Cardiac fibroblast (primary cell): Measurements from ENCODE around the gene SLC22A9.

Experiments used
- DNase-seq, 2 donors: peaks; one replicate each; pipeline versions ENCODE4 v3.0.0 to v3.0.0-alpha.2; 2010; ENCODE audit warnings: low read depth in 2 of 2
- H3K4me3 ChIP-seq, 2 donors: replicated peaks in 1 of 2; 1 replicate in 1 of 2; 2 replicates in 1 of 2; pipeline ENCODE4 v1.5.1; 2011; ENCODE audit warnings: low read depth in 2 of 2, low read length in 2 of 2, mild to moderate bottlenecking in 2 of 2, moderate library complexity in 1 of 2
- TF ChIP-seq, protein P1 (sequence below): IDR thresholded peaks from one replicate; pipeline ENCODE4 v1.5.1; 2011; ENCODE audit warnings: low read depth, mild to moderate bottlenecking, low read length, inconsistent platforms

Gene SLC22A9

DNA sequence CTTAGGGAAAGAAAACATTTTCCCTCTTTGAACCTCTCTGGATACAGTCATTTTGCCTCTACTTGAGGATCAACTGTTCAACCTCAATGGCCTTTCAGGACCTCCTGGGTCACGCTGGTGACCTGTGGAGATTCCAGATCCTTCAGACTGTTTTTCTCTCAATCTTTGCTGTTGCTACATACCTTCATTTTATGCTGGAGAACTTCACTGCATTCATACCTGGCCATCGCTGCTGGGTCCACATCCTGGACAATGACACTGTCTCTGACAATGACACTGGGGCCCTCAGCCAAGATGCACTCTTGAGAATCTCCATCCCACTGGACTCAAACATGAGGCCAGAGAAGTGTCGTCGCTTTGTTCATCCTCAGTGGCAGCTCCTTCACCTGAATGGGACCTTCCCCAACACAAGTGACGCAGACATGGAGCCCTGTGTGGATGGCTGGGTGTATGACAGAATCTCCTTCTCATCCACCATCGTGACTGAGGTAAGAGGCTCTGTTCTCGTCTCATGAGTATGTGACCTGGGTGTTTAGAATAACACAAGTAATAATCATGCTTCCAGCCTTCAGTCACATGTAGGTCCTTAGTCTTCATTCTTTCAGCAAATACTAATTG is 495 bp downstream of the SLC22A9 start:
- DNase-seq, result no peak
- TF ChIP-seq, protein P1, sequence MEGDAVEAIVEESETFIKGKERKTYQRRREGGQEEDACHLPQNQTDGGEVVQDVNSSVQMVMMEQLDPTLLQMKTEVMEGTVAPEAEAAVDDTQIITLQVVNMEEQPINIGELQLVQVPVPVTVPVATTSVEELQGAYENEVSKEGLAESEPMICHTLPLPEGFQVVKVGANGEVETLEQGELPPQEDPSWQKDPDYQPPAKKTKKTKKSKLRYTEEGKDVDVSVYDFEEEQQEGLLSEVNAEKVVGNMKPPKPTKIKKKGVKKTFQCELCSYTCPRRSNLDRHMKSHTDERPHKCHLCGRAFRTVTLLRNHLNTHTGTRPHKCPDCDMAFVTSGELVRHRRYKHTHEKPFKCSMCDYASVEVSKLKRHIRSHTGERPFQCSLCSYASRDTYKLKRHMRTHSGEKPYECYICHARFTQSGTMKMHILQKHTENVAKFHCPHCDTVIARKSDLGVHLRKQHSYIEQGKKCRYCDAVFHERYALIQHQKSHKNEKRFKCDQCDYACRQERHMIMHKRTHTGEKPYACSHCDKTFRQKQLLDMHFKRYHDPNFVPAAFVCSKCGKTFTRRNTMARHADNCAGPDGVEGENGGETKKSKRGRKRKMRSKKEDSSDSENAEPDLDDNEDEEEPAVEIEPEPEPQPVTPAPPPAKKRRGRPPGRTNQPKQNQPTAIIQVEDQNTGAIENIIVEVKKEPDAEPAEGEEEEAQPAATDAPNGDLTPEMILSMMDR, result no peak
- no peak overlapping the region for H3K4me3 ChIP-seq

GRCh38 chr11:63371396-63371795 is 1.8 kb downstream of the SLC22A9 start:
- TF ChIP-seq, protein P1, result no peak
- no peak overlapping the region for H3K4me3 ChIP-seq
- DNase-seq, result no peak

- TF ChIP-seq, protein P1, result no peak
- DNase-seq, result no peak
- no peak overlapping the region for H3K4me3 ChIP-seq
Measured at GRCh38 chr11:63375434-63375833, 5.8 kb downstream of the SLC22A9 start.

GRCh38 chr11:63380130-63380529 is 10.5 kb downstream of the SLC22A9 start:
- no peak overlapping the region for H3K4me3 ChIP-seq
- TF ChIP-seq, protein P1, result no peak
- no peak for DNase-seq

DNA sequence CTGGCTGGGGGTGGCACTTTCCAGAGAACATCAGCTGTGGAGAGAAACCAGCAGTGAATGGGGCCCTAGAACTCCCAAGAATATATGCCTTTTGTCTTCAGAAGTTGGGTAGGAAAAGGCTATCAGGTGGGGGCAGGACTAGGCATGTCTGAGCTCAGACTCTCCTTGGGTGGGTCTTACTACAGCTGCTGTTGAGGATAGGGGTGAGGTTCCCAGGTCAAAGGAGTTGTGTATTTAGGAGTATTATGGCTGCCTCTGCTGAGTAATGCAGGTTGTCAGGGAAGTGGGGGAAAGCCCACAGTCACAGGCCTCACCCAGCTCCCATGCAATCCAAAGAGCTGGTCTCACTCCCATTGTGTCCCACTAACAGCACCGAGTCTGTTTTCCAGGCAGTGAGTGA is 26.1 kb downstream of the SLC22A9 start:
- no peak for DNase-seq
- no peak overlapping the region for H3K4me3 ChIP-seq
- TF ChIP-seq, protein P1, result no peak

DNA sequence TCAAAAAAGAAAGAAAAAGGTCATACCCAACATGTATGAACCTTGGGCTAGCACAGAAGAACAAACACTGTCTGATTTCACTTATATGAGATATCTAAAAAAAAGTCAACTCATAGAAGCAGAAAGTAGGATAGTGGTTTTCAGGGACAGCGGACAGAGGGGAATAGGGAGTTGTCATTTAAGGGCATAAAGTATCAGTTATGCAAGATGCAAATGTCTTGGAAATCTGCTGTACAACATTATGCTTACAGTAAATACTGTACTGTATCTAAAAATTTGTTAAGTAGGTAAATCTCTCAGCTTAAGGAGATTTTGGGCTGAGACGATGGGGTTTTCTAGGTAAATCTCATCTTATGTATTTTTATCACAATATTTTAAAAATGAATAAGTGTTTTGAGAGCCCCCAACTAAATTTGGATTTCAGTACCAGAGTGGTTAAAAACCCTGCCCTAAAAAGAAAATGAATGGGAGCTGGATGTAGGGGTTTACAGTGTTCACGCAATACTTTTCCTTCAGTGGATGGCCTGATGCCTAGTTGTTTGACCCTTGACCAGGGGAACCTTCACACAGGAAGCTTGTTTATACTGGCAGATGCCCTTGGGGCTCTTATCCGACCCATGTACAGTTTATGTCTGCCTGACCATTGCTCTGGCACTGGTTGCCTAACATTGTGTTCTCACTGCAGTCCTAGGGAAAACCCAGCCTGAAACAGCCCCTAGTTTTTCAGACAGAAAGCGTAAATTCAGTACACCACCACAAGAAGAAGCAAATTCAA is 34.8 kb downstream of the SLC22A9 start:
- DNase-seq, result no peak
- TF ChIP-seq, protein P1, result no peak
- no peak overlapping the region for H3K4me3 ChIP-seq
